OCI-LY7 (cell line): ENCODE data around the gene HEATR5A.

Experiments used
- EZH2phosphoT487 ChIP-seq: fragments of 200-600 bp; sonication (generic); IDR thresholded peaks from 2 replicates; pipeline ENCODE4 v1.6.1; 2018; ENCODE audit warnings: low read depth, borderline replicate concordance, mild to moderate bottlenecking, mixed run types, antibody characterized with exemption, low read length, moderate library complexity, mixed read lengths
- TF ChIP-seq, protein P1 (sequence below): fragments of 200-600 bp; sonication (generic); conservative IDR thresholded peaks from 2 replicates; pipeline ENCODE4 v1.5.1; 2014; ENCODE audit warnings: mild to moderate bottlenecking, antibody characterized with exemption, low read length, moderate library complexity, mixed read lengths

DNA sequence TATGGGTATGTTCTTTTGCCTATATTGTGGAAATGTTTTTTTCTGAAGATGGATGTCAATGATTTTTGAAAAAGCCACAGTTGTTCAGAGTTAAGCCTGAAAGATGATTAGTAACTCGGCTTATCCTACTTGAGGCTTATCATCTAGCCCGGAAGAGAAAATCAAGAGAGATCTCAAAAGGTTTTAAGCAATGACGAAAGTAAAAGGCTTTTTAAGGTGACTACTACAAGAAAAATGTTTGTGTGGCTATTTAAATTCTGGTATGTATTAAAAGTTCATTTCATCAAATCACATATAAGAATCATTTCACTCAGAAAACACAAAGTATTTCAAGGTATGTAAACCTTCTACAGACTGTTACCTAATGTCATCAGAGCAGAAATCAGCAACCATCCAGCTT is 40.2 kb downstream of the HEATR5A start:
- TF ChIP-seq, protein P1, sequence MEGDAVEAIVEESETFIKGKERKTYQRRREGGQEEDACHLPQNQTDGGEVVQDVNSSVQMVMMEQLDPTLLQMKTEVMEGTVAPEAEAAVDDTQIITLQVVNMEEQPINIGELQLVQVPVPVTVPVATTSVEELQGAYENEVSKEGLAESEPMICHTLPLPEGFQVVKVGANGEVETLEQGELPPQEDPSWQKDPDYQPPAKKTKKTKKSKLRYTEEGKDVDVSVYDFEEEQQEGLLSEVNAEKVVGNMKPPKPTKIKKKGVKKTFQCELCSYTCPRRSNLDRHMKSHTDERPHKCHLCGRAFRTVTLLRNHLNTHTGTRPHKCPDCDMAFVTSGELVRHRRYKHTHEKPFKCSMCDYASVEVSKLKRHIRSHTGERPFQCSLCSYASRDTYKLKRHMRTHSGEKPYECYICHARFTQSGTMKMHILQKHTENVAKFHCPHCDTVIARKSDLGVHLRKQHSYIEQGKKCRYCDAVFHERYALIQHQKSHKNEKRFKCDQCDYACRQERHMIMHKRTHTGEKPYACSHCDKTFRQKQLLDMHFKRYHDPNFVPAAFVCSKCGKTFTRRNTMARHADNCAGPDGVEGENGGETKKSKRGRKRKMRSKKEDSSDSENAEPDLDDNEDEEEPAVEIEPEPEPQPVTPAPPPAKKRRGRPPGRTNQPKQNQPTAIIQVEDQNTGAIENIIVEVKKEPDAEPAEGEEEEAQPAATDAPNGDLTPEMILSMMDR = no peak
- TF ChIP-seq EZH2phosphoT487 = no peak
